ENCODE measurements around the gene CCL23.

The CCL23 gene

DNA sequence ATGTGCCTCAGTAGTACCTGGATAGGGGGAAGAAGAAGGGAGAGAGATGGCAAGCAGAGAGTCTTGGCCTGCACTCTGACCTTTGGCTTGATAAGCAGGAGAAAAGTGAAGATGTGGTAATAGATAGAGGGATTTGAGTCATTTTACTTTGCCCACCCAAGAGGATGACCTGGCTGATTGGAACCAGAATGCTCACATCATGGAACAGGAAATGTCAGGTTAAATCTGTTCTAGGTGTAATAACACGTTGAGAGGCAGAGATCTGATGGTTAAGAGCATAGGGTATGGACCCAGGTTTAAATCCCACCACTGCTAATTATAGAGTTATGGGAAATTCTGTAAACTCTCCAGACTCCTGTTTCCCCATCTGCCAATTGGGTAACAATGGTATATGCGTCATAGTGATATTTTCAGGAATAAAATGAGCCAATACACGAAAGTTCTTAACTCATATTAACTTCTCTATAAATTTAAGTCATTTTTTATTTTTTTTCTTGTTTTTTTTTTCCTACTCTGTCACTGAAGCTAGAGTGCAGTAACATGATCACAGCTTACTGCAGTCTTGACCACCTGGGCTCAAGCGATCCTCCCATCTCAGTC, 38.2 kb upstream of the CCL23 start:
- in situ Hi-C loops (cut with MboI; ENCODE audit: low pct_unique_long_range_greater_than_20kb, low sequenced_read_pairs, unreplicated experiment), result no loop called here
- no peak for DNase-seq (ENCODE audit: low spot score)
- TF ChIP-seq CTCF (IDR thresholded peaks at IDR 0.05; ENCODE audit: extremely low read depth, insufficient read depth, missing control alignments), result no peak

DNA sequence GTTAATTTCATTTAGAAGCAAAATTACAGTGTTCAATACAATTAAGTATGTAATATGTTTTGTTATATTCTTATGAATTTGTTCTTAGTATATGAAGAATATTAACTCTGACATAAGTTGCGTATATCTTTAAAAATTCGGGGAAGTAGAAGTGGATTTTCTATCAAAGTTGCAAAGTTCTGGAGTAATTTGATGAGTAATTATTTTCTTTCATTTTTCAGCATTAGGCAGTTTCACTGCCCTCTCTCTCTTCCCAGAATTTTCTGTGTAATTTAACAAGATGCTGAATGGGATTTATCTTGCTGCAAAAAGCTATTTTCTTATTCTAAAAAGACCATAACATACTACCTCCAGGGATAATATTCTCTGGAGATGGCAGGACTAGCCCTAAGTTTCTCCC, 37.4 kb upstream of the CCL23 start:
- no peak for TF ChIP-seq CTCF (IDR thresholded peaks at IDR 0.05; ENCODE audit: extremely low read depth, insufficient read depth, missing control alignments)
- DNase-seq (ENCODE audit: low spot score), result no peak
- in situ Hi-C loops (cut with MboI; ENCODE audit: low pct_unique_long_range_greater_than_20kb, low sequenced_read_pairs, unreplicated experiment), result no loop called here

DNA sequence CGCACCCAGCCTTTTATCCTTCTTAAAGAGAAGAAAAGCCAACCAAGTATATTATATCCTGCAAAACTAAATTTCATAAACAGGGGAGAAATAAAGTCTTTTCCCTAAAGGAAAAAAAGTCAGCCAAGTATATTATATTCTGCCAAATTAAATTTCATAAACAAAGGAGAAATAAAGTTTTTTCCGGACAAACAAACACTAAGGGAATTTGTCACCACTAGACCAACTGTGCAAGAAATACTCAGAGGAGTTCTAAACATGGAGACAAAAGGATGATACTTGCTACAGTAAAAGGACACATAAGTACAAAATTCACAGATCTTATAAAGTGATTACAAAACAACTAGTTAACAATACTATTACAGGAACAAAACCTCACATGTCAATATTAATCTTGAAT, 31.9 kb upstream of the CCL23 start:
- in situ Hi-C loops (cut with MboI; ENCODE audit: low pct_unique_long_range_greater_than_20kb, low sequenced_read_pairs, unreplicated experiment), result no loop called here
- no peak for TF ChIP-seq CTCF (IDR thresholded peaks at IDR 0.05; ENCODE audit: extremely low read depth, insufficient read depth, missing control alignments)

GRCh38 chr17:36048066-36048465, 30.3 kb upstream of the CCL23 start:
- in situ Hi-C loops (cut with MboI; ENCODE audit: low pct_unique_long_range_greater_than_20kb, low sequenced_read_pairs, unreplicated experiment), result no loop called here
- TF ChIP-seq CTCF (IDR thresholded peaks at IDR 0.05; ENCODE audit: extremely low read depth, insufficient read depth, missing control alignments), result no peak
- no peak for DNase-seq (ENCODE audit: low spot score)

More for the DNA sequence above, 31.9 kb upstream of the CCL23 start:
- DNase-seq (ENCODE audit: low spot score), result no peak

DNA sequence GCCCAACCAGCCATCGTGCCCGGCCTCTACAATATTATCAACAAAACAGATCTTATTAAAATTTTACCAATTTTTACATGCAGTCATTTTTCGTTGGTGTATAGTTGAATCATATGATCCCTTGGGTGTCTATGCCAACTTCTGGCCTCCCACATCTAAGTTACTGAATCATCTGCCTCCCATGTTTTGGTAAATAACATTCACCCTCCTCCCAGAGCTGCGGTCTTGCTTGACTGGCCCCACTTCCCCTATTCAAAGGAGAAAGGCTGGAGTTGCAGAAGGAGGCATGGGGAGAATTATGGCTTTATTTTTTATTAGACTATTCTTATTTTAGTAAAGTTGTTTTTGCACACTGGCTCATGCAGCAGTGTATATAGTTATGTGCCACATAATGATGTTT, 18.5 kb upstream of the CCL23 start:
- TF ChIP-seq CTCF (IDR thresholded peaks at IDR 0.05; ENCODE audit: extremely low read depth, insufficient read depth, missing control alignments), result no peak
- in situ Hi-C loops (cut with MboI; ENCODE audit: low pct_unique_long_range_greater_than_20kb, low sequenced_read_pairs, unreplicated experiment), result no loop called here
- no peak for DNase-seq (ENCODE audit: low spot score)

DNA sequence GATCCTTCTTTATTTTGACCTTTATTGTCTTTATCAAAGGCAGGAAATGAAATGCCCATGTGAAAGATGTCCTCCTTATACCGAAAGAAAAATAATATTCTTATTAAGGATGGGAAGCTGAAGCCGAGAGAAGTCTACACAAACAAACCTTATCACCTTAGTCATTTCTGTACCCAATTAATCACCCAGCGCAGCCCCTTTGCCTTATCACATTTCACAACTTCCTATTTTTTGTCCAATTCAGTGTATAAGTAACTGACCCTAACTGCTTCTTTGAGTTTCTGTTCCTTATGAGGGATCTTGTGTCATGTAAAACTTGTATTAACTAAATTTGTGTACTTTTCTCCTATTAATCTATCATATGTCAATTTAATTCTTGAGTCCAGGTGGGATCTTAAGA, 16.4 kb upstream of the CCL23 start:
- no peak for DNase-seq (ENCODE audit: low spot score)
- in situ Hi-C loops (cut with MboI; ENCODE audit: low pct_unique_long_range_greater_than_20kb, low sequenced_read_pairs, unreplicated experiment), result no loop called here
- no peak for TF ChIP-seq CTCF (IDR thresholded peaks at IDR 0.05; ENCODE audit: extremely low read depth, insufficient read depth, missing control alignments)

DNA sequence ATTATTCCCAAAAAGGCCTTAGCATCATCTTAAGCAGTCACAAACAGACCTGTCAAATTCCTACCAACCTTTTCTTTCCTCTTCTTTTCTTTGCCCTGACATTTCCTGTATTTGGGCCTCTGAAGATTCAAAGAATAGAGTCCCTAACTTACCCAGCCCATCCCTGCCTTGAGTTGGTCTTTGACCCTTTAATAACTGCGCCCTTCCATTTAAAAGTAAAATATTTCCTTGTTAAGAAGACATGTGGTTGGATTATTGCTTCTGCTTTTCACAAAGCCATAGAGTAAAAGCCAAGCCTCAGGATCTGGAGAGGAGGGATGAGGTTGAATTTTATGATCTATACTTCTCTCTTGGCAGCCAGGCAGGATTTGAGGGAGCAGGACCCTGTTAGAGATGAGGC, 13.2 kb upstream of the CCL23 start:
- in situ Hi-C loops (cut with MboI; ENCODE audit: low pct_unique_long_range_greater_than_20kb, low sequenced_read_pairs, unreplicated experiment), result no loop called here
- DNase-seq (ENCODE audit: low spot score), result no peak
- TF ChIP-seq CTCF (IDR thresholded peaks at IDR 0.05; ENCODE audit: extremely low read depth, insufficient read depth, missing control alignments), result no peak
